Ramos (cell line): ENCODE measurements around the gene TDRD6.

Experiments
- in situ Hi-C: fragments of 300-500 bp; cut with MboI; formaldehyde crosslinking; loops from one replicate; pipeline ENCODE4 v1.14.3; 2022; ENCODE audit warnings: low sequenced_read_pairs; ENCODE audit not compliant: unreplicated experiment

The TDRD6 gene

GRCh38 chr6:46676604-46677313, 10.9 kb upstream of the TDRD6 start:
- in situ Hi-C loops = no loop called here

- in situ Hi-C loops = no loop called here
These were observed 10.4 kb upstream of the TDRD6 start for GRCh38 chr6:46677314-46677654.

DNA sequence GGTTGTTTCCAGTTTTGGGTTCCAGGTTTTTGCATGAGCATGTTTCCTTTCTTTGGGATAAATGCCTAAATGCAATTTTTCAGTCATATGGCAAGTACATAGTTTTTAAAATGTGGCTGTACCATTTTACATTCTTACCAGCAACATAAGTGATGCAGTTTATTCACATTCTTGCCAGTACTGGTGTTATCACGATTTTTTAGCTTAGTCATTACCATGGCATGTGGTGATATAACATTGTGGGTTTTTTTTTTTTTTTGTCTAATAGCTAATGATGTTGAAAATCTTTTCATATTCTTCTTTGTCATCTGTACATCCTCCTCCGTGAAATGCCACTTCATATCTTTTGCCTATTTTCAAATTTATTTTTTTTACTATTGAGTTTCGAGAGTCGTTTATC, 2.9 kb upstream of the TDRD6 start:
- in situ Hi-C loops = no loop called here

- in situ Hi-C loops = no loop called here
These were observed 656 bp downstream of the TDRD6 start for GRCh38 chr6:46688117-46688965.

DNA sequence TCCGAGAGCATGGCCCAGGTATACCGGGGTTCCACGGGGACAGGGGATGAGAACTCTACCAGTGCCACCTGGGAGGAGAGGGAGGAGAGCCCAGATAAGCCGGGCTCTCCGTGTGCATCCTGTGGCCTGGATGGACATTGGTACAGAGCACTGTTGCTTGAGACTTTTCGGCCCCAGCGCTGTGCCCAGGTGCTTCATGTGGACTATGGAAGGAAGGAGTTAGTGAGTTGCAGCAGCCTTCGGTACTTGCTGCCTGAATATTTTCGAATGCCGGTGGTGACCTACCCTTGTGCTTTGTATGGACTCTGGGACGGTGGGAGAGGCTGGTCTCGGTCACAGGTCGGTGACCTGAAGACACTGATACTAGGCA, 1.3 kb downstream of the TDRD6 start:
- in situ Hi-C loops = no loop called here

- in situ Hi-C loops = no loop called here
These were observed 2.0 kb downstream of the TDRD6 start for GRCh38 chr6:46689657-46690056.

DNA sequence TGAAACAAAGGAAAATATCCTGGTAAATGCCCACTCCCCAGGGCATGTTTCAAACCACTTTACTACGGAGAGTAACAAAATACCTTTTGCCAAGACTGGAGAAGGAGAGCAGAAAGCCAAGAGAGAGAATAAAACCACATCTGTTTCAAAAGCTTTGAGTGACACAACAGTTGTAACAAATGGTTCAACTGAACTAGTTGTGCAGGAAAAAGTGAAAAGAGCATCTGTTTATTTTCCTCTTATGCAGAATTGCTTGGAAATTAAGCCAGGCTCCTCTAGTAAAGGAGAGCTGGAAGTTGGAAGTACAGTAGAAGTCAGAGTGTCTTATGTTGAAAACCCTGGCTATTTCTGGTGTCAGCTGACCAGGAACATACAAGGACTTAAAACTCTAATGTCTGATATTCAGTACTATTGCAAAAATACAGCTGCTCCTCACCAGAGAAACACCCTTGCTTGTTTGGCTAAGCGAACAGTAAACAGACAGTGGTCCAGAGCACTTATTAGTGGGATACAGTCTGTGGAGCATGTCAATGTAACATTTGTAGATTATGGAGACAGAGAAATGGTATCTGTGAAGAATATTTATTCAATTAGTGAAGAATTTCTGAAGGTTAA, 2.6 kb downstream of the TDRD6 start:
- in situ Hi-C loops = no loop called here

DNA sequence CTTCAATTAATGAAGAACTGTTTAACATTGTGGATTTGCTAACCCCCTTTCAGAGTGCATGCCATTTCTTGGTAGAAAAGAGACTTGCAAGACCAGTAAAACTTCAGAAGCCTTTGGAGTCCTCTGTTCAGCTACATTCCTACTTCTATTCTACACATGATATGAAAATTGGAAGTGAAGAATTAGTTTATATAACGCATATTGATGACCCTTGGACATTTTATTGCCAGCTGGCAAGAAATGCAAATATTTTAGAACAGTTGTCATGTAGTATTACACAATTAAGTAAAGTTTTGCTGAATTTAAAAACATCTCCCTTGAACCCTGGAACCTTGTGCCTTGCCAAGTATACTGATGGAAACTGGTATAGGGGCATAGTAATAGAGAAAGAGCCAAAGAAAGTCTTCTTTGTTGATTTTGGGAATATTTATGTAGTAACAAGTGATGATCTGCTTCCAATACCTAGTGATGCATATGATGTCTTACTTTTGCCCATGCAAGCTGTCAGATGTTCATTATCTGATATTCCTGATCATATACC, 3.3 kb downstream of the TDRD6 start:
- in situ Hi-C loops = no loop called here

DNA sequence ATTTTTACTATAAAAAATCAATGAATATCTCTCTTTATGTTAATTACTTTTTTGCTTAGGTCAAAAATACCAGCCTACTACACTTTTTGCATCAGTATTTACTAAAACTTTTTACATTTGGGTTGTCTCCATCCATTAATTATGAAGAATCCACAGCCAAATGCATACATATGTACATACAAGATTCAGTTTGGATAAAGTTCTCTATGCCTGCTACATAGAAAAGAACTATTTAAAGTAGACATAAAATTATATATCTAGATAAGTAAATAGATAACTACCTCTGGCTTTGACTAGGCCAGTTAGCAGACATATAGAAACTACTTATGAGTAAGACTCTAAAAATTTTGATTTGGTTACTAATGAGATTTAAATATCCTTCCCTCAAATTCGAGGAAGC, 12.3 kb downstream of the TDRD6 start:
- in situ Hi-C loops = no loop called here

- in situ Hi-C loops = no loop called here
These were observed 16.9 kb downstream of the TDRD6 start for GRCh38 chr6:46704562-46704961.

DNA sequence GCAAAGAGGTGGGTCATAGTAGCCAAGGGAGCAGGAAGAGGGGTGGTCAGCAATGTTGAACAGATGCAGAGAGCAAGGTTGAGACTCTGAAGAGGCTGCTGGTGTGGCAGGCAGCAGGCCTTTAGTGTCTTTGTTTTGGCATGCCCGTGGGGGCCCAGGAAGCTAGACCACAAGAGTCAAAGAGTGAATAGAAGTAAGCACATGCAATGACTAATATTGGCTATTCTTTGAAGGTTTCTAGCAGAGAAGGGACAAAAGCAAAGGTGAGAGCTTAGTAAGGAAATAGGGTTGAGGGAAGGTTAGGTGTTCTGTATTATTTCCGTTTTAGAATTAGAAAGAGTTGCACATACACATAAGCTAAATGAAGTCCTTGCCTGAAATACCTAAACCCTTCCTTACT, 18.8 kb downstream of the TDRD6 start:
- in situ Hi-C loops = no loop called here

DNA sequence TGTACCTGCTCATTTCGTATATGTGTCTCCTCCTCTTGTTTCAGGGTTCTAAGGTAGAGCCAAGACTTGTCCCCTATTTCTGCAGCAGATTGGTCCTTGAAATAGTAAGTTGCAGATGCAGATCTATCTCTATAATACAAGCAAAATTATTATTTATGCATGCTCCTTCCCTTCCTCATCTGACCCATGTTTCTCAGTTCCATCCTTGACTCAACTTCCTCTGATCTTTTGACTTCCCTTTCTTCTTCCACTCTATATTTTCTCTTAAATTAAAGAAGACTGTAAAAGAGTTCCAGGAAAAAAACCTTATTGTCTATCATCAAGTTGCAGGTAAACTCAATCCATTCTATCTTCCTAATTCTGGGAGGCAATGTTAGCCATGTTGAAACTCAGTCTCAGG, 23.8 kb downstream of the TDRD6 start:
- in situ Hi-C loops = no loop called here

DNA sequence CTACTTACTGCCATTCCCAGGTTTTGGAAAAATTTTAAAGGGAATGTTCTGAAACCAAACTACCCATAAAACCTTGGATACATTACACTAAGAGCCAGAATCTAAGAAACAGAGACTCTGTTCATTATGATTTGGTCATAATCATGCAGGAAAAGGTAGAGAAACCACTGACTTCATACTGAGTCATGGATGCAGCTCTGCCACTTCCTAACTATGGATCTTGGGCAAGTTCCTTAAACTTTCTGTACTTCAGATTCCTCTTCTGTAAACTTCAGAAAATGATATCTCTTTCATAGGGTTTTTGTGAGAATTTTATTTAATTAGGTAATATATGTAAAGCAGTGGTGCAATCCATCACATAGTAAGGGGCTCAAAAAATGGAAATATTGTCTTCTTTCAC, 27.5 kb downstream of the TDRD6 start:
- in situ Hi-C loops = no loop called here

- in situ Hi-C loops = no loop called here
These were observed 31.4 kb downstream of the TDRD6 start for GRCh38 chr6:46719099-46719498.

GRCh38 chr6:46720401-46720800, 32.7 kb downstream of the TDRD6 start:
- in situ Hi-C loops = no loop called here

DNA sequence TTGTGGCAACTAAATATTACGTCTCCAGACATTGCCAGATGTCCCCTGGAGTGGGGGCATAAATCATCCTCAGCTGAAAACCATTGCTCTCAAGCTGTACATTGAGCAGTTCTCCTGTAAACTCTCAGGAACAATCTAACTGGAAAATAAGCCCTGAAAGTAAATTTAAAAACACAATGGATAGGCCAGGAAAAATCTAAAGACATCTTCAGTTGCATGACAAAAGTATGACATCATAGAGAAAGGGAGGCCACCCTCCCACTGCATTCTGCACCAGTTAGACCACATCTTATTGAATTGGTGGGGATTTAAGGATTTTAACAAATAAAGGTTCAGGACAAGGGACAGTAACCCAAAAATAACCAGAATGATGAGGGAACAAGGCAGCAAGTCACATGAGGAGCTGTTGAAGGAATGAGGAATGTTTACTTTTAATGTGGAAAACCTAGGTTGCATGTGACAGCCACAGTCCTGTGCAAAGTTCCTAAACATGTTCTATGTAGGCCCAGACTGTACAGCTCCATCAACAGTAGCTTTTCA, 42.2 kb downstream of the TDRD6 start:
- in situ Hi-C loops = no loop called here

DNA sequence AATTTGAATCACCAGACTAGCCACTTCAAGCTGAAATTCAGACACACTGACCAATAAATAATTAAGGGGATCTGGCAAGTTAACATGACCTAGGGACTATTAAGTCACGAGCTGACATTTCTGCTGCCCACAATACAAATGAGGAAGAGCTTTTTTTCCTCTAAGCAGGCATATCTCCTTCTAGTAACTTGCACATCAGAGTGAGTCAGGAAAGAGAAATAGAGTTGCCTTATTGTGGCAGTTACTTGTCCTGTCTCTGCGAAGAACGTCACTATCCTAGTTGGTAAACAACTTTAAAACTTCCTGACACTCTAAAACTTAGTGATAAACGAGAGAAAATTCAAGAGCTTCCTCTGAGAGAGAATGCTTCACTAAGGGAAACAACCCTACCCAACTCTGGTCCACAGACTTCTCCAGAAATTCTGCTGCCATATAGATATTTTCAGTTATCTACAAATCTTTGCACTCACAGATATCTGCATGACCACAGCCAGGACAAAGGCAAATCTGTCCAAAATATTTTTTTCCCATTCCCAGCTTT, 43.3 kb downstream of the TDRD6 start:
- in situ Hi-C loops = no loop called here

- in situ Hi-C loops = no loop called here
These were observed 45.7 kb downstream of the TDRD6 start for GRCh38 chr6:46733341-46733801.

- in situ Hi-C loops = no loop called here
These were observed 47.4 kb downstream of the TDRD6 start, which contains the start of gene PLA2G7 for GRCh38 chr6:46734867-46735719. Gene PLA2G7 (minus strand): TSS chr6:46735375. CDS start chr6:46722891, 12,484 bp downstream.

- in situ Hi-C loops = no loop called here
These were observed 48.0 kb downstream of the TDRD6 start for GRCh38 chr6:46735720-46736031.
